GM19438 (cell line): ENCODE data around the gene SMARCC2.

Experiments
- ATAC-seq: cut with Tn5 transposase; IDR thresholded peaks from one replicate; pipeline ENCODE4 v1.9.1; 2021; ENCODE audit warnings: low read depth; ENCODE audit not compliant: unreplicated experiment

SMARCC2 gene

DNA sequence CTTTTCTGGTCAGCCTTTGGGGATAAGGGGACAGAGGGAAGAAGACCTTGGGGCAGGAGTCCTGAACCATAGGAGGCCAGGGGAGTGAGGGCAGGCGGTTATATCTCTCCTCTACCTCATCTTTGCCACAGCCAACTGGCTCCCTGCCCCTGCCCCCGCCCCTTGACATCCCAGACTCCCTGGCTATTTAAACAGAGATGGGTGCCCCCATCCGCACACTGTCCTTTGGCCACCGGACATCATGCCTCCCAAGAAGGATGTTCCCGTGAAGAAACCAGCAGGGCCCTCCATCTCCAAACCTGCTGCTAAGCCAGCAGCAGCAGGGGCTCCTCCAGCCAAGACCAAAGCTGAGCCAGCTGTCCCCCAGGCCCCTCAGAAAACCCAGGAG is 35.6 kb downstream of the SMARCC2 start:
- ATAC-seq: no peak

DNA sequence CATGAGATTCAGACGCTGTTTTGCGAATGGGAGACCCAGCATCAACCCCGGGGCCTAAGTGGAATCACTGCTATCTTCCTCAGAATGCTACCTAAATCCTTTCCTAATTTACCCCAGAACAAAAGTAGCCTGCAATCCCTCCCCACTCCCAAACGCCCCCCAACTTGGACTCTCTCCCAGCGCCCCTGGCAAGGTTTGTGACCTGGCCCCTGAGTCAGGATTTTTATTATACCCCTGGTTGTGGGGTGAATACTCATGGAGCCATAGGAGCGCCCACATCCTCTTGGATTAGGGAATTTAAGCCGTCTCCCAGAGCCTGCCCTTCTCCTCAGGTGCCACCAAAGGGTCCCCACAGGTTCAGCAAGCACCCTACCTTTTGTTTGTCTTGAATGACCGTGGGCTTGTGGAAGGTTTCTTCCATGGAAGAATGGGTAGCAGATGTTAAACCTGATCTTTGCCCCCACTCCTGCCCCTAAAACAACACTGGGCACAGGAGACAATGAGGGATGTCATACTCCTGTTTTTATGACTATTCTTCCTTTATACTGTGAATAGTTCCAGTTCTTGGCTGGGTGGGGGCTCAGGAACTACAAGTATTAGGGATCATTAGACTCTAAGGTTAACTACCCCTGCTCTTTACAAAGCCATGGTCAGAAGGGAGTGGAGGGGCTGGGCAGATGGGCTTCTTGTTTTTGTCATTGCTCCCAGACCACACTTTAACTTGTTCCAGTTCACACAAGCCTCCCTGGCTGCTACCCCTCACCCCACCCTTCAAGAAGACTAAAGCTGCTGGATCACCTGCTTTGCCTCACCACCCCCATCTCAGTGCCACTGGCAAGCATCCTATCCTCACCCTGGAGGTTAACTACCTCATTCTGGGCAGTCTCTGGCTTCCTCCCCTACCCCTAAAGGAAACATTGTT is 36.3 kb downstream of the SMARCC2 start:
- ATAC-seq: no peak

DNA sequence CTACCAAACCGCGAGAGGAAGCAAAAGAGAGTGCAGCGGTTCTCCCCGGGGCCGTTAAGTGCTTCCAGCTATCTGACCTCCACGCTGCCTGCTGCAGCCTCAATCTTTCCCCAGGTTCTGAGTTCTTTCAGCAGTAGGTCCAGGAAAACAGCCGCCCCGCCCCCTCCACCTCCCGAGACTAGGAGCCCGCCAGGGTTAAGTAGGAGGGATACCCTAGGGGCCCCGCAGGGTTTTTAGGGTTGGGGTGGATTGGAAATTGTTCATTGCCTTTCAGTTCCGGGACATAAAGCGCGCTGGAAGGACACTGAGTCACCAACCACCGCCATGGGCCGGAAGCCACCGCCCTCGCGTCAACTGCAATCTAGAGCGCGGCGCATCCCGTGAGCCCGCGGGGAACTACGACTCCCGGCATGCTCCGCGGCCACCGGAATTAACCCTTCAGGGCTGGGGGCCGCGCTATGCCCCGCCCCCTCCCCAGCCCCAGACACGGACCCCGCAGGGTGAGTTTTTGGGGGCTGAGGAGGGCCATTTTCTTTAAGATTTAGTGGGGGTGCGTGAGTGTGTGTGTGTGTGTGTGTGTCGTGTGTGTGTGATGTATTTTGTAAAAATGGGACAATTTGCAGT is 37.0 kb downstream of the SMARCC2 start, which contains the start of gene MYL6B:
Gene MYL6B, plus strand, starts transcription at position 456 of the 624 bp plus-strand sequence. CDS start 1,332 bp downstream, outside the sequence.
- peak; percentile 70 for ATAC-seq

DNA sequence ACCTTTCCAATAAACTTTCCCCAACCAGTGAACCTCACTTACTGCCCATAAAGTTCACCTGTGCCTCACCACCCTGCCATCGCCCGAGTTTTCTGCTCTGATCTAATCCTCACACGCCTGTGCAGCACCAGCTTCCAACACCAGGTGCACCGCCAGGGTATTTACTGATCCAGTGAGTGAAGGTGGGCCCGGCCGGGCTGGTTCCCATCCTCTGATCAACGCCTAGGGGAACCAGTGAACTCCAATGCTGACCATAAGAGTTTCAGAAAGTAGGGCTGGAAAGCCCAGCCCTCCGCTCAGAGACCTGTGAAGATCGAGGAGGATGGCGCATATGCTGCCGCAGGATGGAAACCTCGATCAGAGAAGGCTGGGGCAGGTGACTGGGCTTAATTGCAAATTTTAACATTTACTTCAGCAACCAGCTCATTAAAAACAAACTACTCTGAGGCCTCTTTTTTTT is 37.6 kb downstream of the SMARCC2 start:
- peak; percentile 56 for ATAC-seq

DNA sequence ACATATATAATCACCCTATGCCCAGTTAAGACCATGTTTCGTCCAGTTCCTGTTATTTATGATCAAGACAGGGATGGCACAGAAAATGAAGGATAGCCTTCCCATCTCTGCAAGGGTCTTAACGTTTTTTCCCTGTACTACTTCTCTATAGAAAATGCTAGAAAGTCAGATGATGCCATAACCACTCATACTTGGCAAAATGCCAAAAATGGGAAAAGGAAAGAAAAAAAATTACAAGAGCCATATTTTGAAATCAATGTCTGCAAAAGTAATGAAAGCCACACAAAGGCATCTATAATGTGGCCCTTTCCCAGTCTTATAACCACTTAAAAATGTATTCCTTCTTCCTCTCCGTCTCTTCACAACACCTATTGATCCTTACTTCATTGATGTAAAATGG is 38.7 kb downstream of the SMARCC2 start:
- no peak for ATAC-seq

DNA sequence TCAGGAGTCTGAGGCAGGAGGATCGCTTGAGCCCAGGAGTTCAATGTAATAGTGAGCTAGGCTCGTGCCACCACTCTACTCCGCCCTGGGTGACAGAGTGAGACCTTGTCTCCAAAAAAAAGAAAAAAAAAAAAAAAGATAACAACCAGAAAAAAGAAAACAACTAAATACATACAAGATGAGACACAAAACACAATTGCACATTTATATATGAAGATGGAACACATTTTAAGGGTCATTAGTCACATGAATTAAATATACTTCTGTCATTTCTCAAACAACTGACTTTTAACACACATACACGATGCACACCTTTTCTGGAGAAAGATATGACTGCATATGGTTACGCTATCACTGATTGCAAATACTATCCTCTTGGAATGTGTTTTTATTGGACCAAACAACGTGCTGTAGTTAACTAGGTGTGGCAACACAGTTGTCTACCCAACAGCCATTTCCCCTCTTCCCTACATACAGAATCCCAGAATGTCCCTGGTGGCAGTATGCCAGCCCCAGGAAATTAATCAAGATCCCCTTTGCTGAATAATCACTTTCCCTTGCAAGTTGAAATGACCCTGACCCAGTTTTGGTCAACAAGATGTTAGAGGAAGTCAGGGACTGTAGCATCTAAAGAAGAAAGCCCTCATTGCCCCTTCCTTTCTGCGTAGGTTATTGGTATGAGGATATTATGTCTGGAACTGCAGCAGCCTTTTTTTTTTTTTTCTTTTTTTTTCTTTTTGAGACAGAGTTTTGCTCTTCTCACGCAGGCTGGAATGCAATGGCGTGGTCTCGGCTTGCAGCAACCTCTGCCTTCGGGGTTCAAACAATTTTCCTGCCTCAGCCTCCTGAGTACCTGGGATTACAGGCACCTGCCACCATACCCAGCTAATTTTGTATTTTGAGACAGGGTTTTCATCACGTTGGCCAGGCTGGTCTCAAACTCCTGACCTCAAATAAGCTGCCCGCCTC is 42.5 kb downstream of the SMARCC2 start:
- no peak for ATAC-seq

DNA sequence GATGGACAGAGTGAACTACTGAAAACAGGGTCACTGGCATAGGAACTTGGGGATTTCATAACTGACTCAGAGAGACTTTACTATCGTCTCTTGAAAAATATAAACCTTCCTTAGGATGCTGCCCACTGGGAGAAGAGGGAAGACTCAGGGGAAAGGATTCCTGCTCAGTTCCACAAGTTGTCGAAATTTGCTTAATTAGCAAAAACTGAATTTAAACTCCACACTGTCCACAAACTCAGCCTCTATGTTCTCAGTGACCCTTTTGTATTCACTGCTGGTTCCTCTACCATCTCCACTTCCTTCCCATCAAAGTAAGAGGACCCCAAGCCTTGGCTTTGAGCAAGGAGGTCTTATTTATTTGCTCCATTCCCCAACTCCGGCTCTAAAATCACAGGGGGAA is 44.1 kb downstream of the SMARCC2 start:
- ATAC-seq: no peak

DNA sequence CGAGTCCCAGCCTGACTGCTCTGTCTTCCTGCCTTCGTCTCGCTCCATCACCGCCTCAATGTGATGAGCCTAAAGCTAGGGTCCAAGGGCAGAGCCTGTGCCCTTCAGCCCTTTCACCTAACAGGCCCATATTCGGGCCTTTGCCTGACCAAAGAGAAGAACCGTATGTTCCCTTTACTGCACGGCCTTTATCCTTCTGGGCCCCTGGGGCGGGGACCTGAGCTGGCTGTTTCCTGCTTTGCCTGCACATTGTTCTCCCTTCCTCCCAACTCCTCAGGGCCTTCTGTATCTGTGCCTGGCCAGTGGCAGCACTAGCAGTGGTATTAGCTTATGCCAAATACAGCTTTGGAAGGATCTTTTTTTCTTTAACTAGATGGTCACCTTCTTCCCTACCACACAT is 45.4 kb downstream of the SMARCC2 start:
- no peak for ATAC-seq

DNA sequence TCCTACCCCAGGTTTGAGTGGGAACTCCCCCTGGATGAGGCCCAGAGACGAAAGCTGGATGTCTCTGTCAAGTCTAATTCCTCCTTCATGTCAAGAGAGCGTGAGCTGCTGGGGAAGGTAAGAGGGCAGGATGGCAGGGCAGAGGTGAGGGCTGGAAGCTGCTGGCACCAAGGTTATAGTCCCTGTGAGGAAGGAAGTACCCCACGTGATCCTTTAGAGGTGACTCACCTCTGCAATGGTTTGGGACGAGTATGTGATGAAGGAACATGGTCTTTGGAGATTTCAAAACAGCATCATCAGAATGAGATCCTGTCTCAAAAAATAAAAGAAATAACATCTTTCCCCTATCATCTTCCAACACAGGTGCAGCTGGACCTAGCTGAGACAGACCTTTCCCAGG is 46.1 kb downstream of the SMARCC2 start:
- no peak for ATAC-seq

DNA sequence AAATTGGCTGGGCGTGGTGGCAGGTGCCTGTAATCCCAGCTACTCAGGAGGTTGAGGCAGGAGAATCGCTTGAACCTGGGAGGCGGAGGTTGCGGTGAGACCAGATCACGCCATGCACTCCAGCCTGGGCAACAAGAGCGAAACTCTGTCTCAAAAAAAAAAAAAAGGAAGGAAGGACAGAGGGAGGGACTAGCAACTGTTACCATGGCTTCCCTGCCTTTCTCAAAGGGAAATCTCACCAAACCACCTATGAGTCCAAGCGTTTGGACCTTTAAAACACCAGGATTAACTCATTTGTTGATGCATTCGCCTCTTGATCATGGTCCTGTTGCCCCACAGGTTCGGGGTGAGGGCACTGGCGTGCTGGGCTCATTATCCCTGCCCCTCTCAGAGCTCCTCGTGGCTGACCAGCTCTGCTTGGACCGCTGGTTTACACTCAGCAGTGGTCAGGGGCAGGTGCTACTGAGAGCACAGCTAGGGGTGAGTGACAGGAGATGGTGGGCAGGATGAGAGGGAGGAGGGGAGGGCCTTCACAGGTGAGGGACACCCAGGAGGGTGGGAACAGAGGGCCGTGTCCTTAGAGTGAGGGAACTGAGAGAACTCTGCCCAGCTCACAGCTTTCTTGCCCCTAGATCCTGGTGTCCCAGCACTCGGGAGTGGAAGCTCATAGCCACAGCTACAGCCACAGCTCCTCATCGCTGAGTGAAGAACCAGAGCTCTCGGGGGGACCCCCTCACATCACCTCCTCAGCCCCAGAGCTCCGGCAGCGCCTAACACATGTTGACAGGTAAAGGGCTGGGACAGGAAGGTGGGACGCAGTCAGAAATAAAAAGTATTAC is 47.1 kb downstream of the SMARCC2 start:
- ATAC-seq: no peak

DNA sequence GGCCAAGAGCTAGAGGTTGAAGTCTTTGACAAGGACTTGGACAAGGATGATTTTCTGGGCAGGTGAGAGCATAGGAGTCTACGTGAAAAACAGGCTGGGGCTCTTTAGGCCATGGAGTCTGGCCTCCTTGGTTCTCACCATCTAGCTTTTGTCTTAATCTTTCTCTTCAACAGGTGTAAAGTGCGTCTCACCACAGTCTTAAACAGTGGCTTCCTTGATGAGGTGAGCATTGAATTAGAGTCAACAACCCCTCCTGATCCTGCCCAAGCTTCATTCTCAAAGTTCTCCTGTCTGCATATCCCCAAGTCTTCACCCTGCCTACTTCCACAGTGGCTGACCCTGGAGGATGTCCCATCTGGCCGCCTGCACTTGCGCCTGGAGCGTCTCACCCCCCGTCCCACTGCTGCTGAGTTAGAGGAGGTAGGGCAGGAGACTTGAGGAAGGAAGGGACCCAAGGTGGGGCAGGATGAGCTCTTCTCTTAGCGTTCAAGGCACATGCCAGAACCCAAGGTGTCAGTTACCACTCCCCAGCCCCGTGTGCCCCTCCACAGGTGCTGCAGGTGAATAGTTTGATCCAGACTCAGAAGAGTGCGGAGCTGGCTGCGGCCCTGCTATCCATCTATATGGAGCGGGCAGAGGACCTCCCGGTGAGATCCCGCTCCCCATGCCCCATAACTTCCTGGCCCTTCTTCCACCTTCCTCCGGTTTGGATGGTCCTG is 51.3 kb downstream of the SMARCC2 start:
- no peak for ATAC-seq

DNA sequence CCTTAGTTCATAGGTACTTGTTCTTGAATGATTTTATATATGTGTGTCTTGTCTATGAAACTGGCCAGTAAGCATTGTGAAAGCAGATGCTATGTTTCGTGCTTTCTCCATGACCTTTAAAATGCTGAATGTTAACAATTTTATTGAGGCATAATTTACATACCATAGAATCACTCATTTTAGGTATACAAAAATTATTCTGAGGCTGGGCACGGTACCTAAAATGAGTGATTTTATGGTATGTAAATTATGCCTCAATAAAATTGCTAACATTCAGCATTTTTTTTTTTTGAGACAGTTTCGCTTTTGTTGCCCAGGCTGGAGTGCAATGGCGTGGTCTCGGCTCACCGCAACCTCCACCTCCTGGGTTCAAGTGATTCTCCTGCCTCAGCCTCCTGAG is 54.4 kb downstream of the SMARCC2 start:
- ATAC-seq: no peak

DNA sequence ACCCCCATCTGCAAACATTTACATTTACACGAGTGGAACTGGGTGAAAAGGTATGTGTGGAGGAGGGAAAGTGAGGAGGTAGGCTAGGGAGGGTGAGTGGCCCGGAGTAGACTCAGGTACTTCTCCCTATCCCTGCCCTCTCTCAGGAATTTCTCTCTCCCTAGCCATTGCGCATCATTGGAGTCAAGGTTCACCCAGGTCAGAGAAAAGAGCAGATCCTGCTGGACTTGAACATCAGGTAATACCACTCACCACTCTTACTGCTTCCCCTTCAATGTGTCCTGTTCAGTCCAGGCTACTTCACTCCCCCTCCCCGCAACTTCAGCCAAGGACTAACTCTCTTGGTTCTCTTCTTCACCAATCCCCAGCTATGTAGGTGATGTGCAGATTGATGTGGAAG is 58.4 kb downstream of the SMARCC2 start:
- ATAC-seq: no peak

DNA sequence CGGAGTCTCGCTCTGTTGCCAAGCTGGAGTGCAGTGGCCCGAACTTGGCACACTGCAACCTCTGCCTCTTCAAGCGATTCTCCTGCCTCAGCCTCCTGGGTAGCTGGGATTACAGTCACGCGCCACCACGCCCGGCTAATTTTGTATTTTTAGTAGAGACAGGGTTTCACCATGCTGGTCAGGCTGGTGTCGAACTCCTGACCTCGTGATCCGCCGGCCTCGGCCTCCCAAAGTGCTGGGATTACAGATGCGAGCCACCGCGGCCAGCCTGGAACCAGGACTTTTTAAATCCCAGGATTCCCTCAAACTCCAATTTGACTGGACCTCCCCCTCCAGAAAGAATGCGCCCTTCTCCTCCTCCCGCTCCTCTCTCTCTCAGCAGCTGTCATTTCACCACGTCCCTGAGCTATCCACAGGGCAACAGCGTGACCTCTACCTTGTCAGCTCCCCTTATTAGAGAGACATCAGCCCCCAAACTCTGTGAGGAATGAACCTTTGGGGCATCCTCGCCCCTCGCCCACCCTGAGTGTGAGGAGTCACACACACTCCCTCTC is 59.3 kb downstream of the SMARCC2 start:
- ATAC-seq: no peak

DNA sequence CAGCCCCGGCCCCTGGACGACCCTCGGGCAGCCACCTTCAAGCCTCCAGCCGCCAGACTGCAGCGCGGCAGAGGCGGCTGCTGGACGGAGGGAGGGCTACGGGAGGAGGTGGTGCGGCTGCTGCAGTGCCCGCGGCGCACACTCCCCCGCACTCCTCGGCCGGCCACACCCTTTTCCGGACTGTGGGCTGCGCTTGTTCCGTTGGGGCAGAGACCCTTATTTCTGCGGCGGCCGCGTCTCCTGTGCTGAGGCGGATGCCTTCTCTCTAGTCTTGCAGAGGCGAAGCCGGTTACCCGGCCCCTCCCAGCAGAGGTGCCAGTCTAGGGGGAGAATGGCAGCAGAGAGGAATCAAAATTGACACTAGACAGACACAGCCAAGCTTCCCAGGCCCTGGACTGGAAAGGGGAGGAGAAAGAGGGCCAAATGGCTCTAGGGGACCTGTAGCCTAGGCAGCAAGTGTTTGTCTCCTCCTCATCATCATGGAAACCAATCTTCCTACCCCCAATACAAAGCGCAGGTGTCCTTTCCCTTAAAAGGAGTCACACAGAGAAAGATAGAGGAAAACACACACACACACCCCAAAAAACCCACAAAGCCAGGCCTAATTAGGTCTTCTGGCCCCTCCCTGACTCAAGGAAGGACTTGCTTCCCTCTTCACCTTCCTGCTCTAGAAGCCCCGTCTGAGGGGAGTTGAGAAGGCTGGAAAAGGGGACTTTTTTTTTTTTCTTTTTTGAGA is 59.9 kb downstream of the SMARCC2 start:
- ATAC-seq: peak; percentile 35

DNA sequence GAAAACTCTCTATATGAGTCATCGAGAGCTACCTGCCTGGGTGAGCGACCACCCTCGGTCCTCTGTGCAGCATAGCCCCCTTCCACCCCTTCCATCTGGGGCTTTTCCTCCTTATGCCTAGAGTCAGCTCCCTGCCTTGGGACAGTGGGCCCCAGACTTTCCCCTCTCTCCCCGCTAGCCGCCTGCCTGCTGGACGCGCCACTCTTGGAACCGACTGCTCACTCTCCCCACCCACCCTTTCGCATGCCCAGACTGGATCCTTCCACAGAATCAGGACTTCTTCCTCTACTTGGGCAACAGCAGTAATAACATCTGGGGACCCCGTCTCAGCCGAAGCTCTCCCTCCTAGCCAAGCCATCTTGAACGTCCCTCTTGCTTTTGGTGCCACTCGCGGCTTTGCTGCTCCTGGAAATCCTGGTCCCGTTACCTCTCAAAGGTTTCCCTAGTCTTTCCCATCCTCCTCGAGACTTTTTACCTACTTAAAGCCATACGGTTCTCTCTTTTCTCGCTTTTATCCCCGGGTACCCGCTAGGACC is 60.5 kb downstream of the SMARCC2 start:
- no peak for ATAC-seq

DNA sequence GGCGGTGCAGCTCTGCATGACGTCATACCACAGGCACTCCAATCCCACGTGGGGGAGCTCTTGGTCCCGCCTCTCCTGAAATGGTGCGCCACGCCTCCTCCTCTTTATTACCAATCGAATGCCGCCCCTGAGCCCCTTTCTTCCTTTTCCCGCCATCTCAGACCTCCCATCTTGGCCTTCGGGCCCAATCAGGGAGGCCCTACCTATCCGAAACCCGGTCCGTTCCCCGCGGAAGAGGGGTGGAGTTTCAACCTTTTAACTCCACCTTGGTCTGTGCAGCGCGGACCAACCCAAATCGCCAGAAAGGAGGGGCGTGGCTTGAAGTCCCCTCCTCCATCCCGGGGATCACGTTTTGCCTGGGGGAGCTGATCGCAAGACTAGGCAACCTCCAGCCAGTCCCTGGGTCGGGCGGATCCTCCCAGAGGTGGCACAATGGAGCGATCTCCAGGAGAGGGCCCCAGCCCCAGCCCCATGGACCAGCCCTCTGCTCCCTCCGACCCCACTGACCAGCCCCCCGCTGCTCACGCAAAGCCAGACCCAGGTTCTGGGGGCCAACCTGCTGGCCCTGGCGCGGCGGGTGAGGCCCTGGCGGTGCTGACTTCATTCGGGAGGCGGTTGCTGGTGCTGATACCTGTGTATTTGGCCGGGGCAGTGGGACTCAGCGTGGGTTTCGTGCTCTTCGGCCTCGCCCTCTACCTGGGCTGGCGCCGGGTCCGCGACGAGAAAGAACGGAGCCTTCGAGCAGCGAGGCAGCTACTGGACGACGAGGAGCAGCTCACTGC is 61.2 kb downstream of the SMARCC2 start, which contains the start of gene ESYT1:
Gene ESYT1, plus strand, starts transcription at position 380 of the 782 bp plus-strand sequence. Its CDS starts 53 bp downstream, at position 433.
- ATAC-seq: peak; percentile 83
